PFSK-1 (cell line): Measurements from ENCODE around the gene TP53I3.

ENCODE experiments used
- FOXP2 ChIP-seq: optimal IDR thresholded peaks from 2 replicates; pipeline ENCODE3; 2011; ENCODE audit warnings: borderline replicate concordance, control low read depth, inconsistent platforms; ENCODE audit not compliant: insufficient read depth; ENCODE audit errors: extremely low read length, extremely low read depth
- POLR2AphosphoS5 ChIP-seq: IDR thresholded peaks from 2 replicates; pipeline ENCODE4 v1.6.1; 2012; ENCODE audit warnings: low read depth, mild to moderate bottlenecking, control low read depth, low read length, moderate library complexity
- SIN3A ChIP-seq: IDR thresholded peaks from 2 replicates; pipeline ENCODE4 v1.6.1; 2012; ENCODE audit warnings: mild to moderate bottlenecking, low read length, moderate library complexity, borderline replicate concordance; ENCODE audit not compliant: insufficient read depth
- TAF1 ChIP-seq: IDR thresholded peaks from 2 replicates; pipeline ENCODE4 v1.6.1; 2012; ENCODE audit warnings: low read length, control low read depth, borderline replicate concordance; ENCODE audit not compliant: insufficient read depth
- TF ChIP-seq, protein P1 (sequence below), 2 experiments: IDR thresholded peaks; 2 replicates each; pipeline versions ENCODE4 v1.6.1 to v1.8.0; 2011 to 2012; ENCODE audit warnings: low read depth in 2 of 2, low read length in 2 of 2, control low read depth in 1 of 2, inconsistent platforms in 1 of 2, mild to moderate bottlenecking in 1 of 2, moderate library complexity in 1 of 2; ENCODE audit not compliant: insufficient read depth in 1 of 2

The TP53I3 gene

DNA sequence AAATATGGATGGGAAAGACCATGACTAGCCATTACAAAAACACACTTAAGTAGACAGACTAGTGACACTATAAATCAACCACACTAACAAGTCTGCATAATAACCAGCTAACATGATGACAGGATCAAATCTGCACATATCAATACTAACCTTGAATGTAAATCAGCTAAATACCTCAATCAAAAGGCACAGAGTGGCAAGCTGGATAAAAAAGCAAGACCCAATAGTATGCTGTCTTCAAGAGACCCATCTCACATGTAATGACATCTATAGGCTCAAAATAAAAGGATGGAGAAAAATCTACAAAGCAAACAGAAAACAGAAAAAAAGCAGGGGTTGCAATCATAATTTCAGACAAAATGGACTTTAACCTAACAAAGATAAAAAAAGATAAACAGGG is 22.2 kb upstream of the TP53I3 start:
- no peak for TF ChIP-seq TAF1
- TF ChIP-seq POLR2AphosphoS5: no peak
- no peak for TF ChIP-seq FOXP2
- no peak for TF ChIP-seq SIN3A
- TF ChIP-seq, protein P1, sequence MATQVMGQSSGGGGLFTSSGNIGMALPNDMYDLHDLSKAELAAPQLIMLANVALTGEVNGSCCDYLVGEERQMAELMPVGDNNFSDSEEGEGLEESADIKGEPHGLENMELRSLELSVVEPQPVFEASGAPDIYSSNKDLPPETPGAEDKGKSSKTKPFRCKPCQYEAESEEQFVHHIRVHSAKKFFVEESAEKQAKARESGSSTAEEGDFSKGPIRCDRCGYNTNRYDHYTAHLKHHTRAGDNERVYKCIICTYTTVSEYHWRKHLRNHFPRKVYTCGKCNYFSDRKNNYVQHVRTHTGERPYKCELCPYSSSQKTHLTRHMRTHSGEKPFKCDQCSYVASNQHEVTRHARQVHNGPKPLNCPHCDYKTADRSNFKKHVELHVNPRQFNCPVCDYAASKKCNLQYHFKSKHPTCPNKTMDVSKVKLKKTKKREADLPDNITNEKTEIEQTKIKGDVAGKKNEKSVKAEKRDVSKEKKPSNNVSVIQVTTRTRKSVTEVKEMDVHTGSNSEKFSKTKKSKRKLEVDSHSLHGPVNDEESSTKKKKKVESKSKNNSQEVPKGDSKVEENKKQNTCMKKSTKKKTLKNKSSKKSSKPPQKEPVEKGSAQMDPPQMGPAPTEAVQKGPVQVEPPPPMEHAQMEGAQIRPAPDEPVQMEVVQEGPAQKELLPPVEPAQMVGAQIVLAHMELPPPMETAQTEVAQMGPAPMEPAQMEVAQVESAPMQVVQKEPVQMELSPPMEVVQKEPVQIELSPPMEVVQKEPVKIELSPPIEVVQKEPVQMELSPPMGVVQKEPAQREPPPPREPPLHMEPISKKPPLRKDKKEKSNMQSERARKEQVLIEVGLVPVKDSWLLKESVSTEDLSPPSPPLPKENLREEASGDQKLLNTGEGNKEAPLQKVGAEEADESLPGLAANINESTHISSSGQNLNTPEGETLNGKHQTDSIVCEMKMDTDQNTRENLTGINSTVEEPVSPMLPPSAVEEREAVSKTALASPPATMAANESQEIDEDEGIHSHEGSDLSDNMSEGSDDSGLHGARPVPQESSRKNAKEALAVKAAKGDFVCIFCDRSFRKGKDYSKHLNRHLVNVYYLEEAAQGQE (IDR thresholded peaks at IDR 0.05; ENCODE audit: insufficient read depth in 1 of 2, low read depth in 2 of 2, low read length in 2 of 2): no peak

DNA sequence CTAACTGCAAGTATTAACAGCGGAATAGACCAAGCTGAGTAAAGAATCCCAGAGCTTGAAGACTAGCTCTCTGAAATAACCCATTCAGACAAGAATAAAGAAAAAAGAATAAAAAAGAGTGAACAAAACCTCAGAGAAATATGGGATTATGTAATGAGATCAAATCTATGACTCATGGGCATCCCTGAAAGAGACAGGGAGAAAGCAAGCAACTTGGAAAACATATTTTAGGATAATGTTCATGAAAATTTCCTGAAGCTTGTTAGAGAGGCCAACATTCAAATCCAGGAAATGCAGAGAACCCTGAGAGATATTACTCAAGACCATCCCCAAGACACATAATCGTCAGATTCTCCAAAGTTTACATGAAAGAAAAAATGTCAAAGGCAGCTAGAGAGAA is 21.2 kb upstream of the TP53I3 start:
- TF ChIP-seq, protein P1 (IDR thresholded peaks at IDR 0.05; ENCODE audit: insufficient read depth in 1 of 2, low read depth in 2 of 2, low read length in 2 of 2): no peak
- no peak for TF ChIP-seq TAF1
- no peak for TF ChIP-seq SIN3A
- TF ChIP-seq FOXP2: no peak
- no peak for TF ChIP-seq POLR2AphosphoS5

DNA sequence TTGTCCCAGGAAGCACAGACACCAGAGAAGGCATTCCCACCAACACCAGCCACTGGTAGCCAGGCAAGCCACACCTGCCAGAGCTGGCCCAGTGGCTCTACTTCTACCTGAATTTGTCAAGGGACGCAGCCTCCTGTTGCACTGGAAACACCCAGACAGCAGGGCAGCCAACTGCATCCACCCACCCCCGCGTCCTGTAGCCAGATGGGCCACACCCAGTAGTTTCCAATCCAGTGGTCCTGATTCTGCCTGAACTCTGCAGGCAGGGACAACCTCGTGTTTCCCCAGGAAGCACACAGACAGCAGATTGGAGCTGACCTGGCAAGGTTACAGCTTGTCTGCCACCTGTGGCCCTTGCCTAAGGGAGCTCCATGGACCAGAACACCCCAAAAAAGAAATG is 20.3 kb upstream of the TP53I3 start:
- TF ChIP-seq SIN3A: no peak
- no peak for TF ChIP-seq POLR2AphosphoS5
- TF ChIP-seq FOXP2: no peak
- TF ChIP-seq, protein P1 (IDR thresholded peaks at IDR 0.05; ENCODE audit: insufficient read depth in 1 of 2, low read depth in 2 of 2, low read length in 2 of 2): no peak
- TF ChIP-seq TAF1: no peak

DNA sequence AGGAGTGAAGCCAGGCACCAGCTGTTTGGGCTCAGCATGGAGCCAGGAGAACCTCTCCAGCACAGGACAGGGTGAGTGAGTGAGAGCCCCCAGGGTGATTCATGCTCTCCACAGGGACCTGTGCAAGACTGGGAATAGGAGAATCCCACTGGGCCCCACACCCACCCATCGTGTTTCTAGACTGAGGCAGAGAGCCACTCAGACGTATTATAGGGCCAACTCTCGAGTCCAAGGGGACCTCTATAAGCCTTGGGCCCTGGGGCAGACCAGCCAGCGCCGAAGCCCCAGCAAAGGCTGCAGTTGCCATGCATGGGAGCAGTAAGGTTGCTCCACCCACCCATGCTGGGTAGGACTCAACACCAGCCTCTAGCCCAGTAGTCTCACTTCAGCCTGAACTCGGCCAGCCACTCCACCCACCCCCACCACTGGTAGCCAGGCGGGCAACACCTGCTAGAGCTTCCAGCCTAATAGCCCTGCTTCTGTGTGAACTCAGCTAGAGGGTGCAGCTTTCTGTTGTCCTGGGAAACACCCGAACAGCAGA is 19.5 kb upstream of the TP53I3 start:
- TF ChIP-seq POLR2AphosphoS5 (no peak), TAF1 (no peak)

DNA sequence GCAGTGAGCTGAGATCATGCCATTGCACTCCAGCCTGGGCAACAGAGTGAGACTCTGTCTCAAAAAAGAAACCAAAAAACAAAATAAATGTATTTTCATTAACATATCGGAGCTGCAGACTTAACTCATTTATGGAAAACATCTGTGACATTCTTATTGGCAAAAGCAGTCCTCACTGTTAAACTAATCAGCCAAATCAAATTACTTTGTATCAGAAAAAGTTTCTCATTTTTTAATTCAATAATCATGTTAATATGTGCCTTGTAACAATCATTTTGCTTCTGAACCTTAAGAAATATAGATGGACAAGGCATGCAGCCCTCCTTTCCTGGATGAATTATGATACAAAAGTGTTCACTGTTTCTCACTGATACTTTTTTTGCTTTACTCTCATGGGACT is 18.0 kb upstream of the TP53I3 start:
- TF ChIP-seq SIN3A: no peak
- TF ChIP-seq TAF1: no peak
- no peak for TF ChIP-seq POLR2AphosphoS5
- TF ChIP-seq, protein P1 (IDR thresholded peaks at IDR 0.05; ENCODE audit: insufficient read depth in 1 of 2, low read depth in 2 of 2, low read length in 2 of 2): no peak
- no peak for TF ChIP-seq FOXP2
